NCI-H2196 (cell line): ENCODE measurements around the gene FAH.
A peak's percentile ranks its signal among the peaks of the same experiment; 100 is the strongest.
"Not testable (repeated sequence)": the region's sequence is repeated elsewhere in the genome, so short reads cannot be mapped to it uniquely, and the experiment has no call there.

ENCODE experiments used
- DNase-seq: peaks from one replicate; lab custom pipeline; 2025; ENCODE audit not compliant: unreplicated experiment; lab: John Stamatoyannopoulos, UW

The FAH gene

GRCh38 chr15:80152896-80153876, at the start of gene FAH:
Gene FAH (plus strand): TSS chr15:80152999. CDS start chr15:80153055, 56 bp downstream.
- DNase-seq: peak; percentile 26

DNA sequence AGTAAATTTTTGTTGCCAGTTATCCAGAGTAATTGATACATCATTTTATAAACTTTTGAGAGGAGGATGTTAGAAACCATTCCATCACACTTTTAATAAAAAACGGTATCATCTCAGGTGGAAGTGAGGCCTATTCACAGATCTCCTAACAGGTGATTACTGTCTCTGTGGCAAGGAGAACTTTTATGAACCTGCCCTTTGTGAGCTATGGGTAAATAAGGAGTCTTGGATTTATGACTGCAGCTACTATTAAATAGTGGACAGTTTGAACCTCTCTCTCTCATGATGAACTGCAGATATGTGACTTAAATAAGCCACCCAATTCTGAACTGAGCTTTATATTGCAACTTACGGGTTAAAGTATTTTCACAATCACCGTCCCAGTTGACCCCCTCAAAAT, 47.6 kb upstream of the FAH start:
- DNase-seq: no peak

- no peak for DNase-seq
These were observed 47.2 kb upstream of the FAH start for GRCh38 chr15:80105595-80105994.

- no peak for DNase-seq
These were observed 46.7 kb upstream of the FAH start for GRCh38 chr15:80106051-80106450.

DNA sequence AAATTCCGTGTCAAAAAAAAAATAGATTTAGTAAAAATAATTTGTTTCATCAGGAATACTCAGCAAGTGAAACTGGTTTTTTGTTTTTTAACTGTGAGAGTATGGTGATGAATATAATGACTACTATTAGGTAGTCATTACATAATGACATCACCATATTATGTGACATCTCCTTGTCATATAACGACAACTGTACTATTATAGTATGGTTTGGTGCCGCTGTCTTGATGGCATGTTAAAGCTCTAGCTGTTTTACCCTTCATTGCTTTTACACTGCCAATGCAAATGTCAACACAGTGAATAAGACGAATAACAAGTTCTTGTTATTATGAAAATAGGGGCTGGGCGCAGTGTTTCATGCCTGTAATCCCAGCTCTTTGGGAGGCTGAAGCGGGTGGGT, 45.6 kb upstream of the FAH start:
- no peak for DNase-seq

- no peak for DNase-seq
These were observed 45.0 kb upstream of the FAH start for GRCh38 chr15:80107774-80108173.

DNA sequence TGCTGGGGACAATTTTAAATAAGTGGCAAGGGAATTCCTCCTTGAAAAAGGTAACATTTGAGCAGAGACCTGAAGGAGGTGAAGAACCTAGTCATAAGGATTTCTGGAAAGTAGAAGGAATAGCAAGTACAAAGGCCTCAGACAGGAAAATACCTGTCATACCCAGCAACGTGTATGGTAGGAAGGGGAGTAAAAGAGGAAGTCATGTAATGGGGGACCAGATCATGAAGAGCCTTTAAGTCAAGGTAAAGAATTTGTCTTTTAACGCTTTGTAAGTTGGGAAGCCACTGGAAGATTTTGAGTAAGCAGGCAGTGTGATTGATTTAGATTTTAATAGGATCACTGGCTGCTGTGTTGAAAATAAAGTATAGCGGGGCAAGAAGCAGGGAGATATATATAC, 43.4 kb upstream of the FAH start:
- no peak for DNase-seq

- DNase-seq: no peak
These were observed 41.9 kb upstream of the FAH start for GRCh38 chr15:80110920-80111319.

- no peak for DNase-seq
These were observed 38.7 kb upstream of the FAH start for GRCh38 chr15:80114114-80114513.

GRCh38 chr15:80115021-80115420, 37.8 kb upstream of the FAH start:
- no peak for DNase-seq

- DNase-seq: no peak
These were observed 33.8 kb upstream of the FAH start for GRCh38 chr15:80118956-80119355.

- no peak for DNase-seq
These were observed 32.2 kb upstream of the FAH start for GRCh38 chr15:80120636-80121035.

- DNase-seq: no peak
These were observed 31.3 kb upstream of the FAH start for GRCh38 chr15:80121546-80121945.

GRCh38 chr15:80123034-80123433, 29.8 kb upstream of the FAH start:
- no peak for DNase-seq

DNA sequence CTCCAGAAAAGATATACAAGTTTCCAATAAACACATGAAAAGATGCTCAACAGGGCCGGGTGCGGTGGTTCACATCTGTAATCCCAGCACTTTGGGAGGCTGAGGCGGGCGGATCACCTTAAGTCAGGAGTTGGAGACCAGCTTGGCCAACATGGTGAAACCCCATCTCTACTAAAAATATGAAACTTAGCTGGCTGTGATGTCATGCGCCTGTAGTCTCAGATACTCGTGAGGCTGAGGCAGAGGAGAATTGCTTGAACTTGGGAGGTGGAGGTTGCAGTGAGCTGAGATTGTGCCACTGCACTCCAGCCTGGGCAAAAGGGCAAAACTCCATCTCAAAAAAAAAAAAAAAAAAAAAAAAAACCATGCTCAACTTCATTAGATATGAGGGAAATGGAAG, 25.5 kb upstream of the FAH start:
- DNase-seq: not testable (repeated sequence)

GRCh38 chr15:80127911-80128310, 24.9 kb upstream of the FAH start:
- DNase-seq: no peak

DNA sequence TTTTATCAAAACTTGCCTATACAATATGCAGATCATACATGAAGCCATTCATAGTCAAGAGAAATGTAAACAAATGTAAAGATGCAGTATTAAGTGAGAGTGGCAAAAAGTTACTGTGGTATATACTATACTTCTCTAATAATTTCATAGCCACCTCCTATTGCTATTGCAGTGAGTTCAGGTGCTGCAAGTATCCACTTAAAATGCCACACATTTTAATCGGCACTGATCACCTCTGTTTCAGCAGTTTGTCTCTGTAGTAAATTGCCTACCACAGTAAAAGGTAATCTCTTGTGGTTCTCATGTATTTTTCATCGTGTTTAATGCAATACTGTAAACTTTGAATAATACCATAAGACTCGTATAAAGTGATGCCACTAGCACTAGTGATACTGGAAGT, 20.4 kb upstream of the FAH start:
- no peak for DNase-seq

DNA sequence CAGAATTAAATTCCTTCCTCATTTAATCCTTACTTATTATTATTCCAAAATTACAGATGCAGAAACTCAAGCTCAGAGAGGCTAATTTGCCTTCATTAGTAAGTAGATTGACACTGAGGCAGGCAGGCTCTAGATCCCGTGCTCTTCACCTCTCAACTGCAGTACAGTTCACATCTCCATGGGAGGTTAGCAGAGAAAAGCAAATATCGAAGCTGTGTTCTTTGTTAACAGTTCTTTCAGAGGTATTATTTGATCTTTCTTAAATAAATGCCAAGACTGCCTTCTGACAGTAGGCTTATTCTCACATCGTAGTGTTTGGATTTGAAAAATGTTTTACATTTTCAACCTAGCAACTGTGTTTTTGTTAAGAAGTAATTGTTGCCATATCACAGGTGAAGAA, 15.9 kb upstream of the FAH start:
- DNase-seq: no peak

DNA sequence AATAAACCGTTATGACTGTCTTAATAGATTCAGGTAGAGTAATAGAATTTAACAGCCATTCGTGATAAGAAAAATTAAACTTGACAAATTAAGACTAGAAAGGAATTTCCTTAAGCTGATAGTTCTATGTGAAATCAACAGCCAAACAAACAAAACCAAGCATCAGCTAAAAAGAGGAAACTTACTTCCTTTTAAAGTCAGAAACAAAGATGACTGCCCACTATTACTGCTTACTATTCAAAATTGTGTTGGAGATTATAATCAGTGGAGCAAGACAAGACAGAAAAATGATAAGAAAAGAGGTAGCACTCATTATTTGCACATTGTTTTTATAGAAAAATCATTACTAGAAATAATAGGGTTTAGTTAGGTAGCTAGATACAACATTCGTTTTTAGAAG, 13.8 kb upstream of the FAH start:
- DNase-seq: no peak

- DNase-seq: no peak
These were observed 11.9 kb upstream of the FAH start for GRCh38 chr15:80140909-80141308.

DNA sequence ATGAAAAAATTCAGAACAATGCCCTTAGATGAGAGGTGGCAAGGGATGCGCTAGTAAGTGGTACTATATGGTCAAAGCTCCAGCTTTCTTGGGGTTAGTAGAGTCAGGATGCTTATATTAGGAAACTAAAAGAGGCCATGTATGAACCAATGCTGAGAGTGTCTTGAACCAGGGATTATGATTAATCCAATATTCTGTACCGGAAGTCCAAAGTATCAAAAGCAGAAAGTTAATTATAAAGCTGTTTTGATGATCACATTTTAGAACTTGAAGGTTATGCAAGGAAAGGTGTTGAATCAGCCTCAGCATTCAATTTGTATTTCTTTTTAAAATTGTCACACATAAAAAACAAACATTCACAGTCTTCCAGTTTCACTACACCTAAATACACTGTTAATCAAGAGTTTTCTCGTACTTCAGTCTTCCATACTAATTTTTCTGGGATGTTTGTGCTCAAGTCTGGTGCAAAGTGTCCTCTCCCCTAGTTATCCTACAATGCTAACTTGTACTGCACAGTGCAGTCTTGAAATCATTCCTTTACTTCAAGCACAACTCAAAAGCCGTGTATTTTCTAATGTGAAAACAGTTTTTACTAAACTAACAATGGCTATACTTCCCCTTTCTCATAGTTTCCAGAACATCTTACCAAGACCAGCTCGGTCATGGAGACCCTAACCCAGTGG, 10.7 kb upstream of the FAH start:
- no peak for DNase-seq

DNA sequence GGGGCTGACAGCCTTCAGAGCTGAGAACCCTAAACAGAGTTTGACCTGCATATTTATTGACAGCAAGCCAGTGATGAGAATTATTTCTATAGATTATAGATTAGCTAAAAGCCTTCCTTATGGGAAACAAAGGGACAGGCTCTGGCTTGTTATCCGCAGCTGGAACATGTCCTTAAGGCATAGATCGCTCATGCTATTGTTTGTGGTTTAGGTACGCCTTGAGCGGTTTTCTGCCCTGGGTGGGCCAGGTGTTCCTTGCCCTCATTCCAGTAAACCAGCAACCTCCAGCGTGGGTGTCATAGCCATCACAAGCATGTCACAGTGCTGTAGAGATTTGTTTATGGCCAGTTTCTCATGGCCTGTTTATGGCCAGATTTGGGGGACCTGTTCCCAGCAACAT, 10.2 kb upstream of the FAH start:
- no peak for DNase-seq
